ENCODE measurements around the gene SCN1B. TPM values are rescaled to one million over a fixed set of nuclear protein-coding genes. Genes with fewer than 3 reads are reported as not detected.

The SCN1B gene
- total RNA-seq, 4 donors from 2014 or later = 8.3 to 15.7 (median 12.8) TPM

DNA sequence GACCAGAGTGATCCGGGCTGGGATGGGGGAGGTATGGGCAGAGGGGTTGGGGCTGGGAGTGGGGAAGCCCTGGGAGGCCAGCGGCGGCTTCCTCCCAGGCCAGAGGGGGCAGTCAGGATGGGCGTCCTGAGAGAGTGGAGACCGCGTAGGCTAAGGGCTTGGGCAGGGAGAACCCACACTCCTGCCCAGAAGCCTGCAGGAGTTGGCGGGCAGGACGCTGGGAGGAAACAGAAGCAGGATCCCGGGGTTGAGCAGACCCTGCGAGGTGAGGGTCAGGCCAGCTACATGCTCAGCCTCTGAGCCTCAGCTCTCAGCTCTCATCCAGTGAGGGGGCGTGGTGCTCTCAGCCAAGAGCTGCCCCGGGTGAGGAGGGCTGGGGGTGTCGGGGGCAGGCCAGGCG, 7.8 kb upstream of the SCN1B start:
- Histone ChIP-seq H3K27ac (replicated peaks in 1 of 4) (no peak overlapping the region), H3K36me3 (peaks cover 67 to 100% (median 99%) of the 10 kb centered on the region in 4 donors), H3K27me3 (no peaks in the 10 kb centered on the region), H3K4me3 (no peak overlapping the region), H3K9me3 (no peaks in the 10 kb centered on the region), H3K4me1 (no peaks in the 10 kb centered on the region)
- no peak for TF ChIP-seq POLR2A (IDR thresholded peaks at IDR 0.05; ENCODE audit: low read depth)
- no peak for TF ChIP-seq POLR2AphosphoS5 (IDR thresholded peaks at IDR 0.05)
- no peak for TF ChIP-seq EP300 (IDR thresholded peaks at IDR 0.05)
- TF ChIP-seq, protein P1, sequence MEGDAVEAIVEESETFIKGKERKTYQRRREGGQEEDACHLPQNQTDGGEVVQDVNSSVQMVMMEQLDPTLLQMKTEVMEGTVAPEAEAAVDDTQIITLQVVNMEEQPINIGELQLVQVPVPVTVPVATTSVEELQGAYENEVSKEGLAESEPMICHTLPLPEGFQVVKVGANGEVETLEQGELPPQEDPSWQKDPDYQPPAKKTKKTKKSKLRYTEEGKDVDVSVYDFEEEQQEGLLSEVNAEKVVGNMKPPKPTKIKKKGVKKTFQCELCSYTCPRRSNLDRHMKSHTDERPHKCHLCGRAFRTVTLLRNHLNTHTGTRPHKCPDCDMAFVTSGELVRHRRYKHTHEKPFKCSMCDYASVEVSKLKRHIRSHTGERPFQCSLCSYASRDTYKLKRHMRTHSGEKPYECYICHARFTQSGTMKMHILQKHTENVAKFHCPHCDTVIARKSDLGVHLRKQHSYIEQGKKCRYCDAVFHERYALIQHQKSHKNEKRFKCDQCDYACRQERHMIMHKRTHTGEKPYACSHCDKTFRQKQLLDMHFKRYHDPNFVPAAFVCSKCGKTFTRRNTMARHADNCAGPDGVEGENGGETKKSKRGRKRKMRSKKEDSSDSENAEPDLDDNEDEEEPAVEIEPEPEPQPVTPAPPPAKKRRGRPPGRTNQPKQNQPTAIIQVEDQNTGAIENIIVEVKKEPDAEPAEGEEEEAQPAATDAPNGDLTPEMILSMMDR (IDR thresholded peaks at IDR 0.05) = no peak
- no peak for DNase-seq (ENCODE audit: extremely low spot score)
- WGBS = 81% methylated on average over 11 of the region's 14 CpGs
- intact Hi-C loops (cut with DNase I) = no loop called here

DNA sequence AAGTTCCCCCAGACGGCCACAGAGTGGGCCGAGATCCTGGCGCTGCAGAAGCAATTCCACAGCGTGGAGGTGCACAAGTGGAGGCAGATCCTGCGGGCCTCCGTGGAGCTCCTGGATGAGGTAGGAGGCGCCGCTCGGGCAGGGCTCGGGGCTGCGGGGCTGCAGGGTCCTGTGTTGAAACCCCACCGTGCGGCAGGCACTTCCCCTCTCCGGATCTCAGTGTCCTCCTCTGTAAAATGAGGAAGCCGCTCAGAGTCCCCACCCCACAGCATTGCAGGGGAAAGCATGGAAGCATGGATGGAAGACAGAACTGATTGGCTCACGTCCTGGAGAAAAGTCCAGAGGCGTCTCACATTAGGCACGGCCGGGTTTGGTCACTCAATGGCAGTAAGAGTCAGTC, 6.8 kb upstream of the SCN1B start:
- WGBS = 74% methylated on average over 6 of the region's 19 CpGs
- peaks cover 61 to 99% (median 96%) of the 10 kb centered on the region in 4 donors for H3K36me3 ChIP-seq
- DNase-seq (ENCODE audit: extremely low spot score) = no peak

GRCh38 chr19:35024095-35024494, 6.2 kb upstream of the SCN1B start:
- H3K4me3 ChIP-seq = no peak overlapping the region
- 70% methylated on average over 4 of the region's 6 CpGs for WGBS
- H3K27me3 ChIP-seq = no peaks in the 10 kb centered on the region
- intact Hi-C loops (cut with DNase I) = no loop called here
- no peak overlapping the region for H3K27ac ChIP-seq (replicated peaks in 1 of 4)
- H3K4me1 ChIP-seq = no peaks in the 10 kb centered on the region
- DNase-seq (ENCODE audit: extremely low spot score) = no peak
- no peaks in the 10 kb centered on the region for H3K9me3 ChIP-seq
- TF ChIP-seq POLR2A (IDR thresholded peaks at IDR 0.05; ENCODE audit: low read depth) (no peak), POLR2AphosphoS5 (IDR thresholded peaks at IDR 0.05) (peak in 1 of 2 donors; percentile 12), EP300 (IDR thresholded peaks at IDR 0.05) (no peak)
- TF ChIP-seq, protein P1 (IDR thresholded peaks at IDR 0.05) = no peak
- H3K36me3 ChIP-seq = peaks cover 54 to 92% (median 89%) of the 10 kb centered on the region in 4 donors

More for the DNA sequence above, 6.8 kb upstream of the SCN1B start:
- intact Hi-C loops (cut with DNase I) = no loop called here
- H3K4me3 ChIP-seq = no peak overlapping the region
- TF ChIP-seq EP300 (IDR thresholded peaks at IDR 0.05) (no peak), POLR2AphosphoS5 (IDR thresholded peaks at IDR 0.05) (no peak), POLR2A (IDR thresholded peaks at IDR 0.05; ENCODE audit: low read depth) (no peak)
- TF ChIP-seq, protein P1 (IDR thresholded peaks at IDR 0.05) = no peak
- no peak overlapping the region for H3K27ac ChIP-seq (replicated peaks in 1 of 4)
- no peaks in the 10 kb centered on the region for H3K4me1 ChIP-seq
- no peaks in the 10 kb centered on the region for H3K27me3 ChIP-seq
- no peaks in the 10 kb centered on the region for H3K9me3 ChIP-seq

DNA sequence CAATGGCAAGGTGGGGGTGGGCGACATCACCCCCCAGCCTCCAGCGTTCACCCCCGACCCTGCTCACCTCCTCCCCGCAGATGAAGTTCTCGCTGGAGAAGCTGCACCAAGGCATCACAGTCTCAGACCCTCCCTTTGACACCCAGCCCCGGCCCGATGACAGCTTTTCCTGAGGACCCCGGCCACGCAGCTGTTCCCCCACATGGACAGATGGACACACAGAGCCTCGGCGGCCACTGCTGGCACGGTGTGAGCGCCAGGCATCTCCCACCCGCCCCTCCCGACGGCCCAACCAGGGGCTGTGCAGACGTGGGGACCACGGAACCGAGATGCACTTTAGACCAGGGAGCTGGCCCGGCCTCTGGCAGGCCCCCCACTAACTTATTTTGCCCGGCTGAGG, 4.3 kb upstream of the SCN1B start:
- no peak overlapping the region for H3K4me3 ChIP-seq
- no peak overlapping the region for H3K27ac ChIP-seq (replicated peaks in 1 of 4)
- DNase-seq (ENCODE audit: extremely low spot score) = no peak
- no peaks in the 10 kb centered on the region for H3K27me3 ChIP-seq
- H3K36me3 ChIP-seq = peaks cover 37 to 73% (median 70%) of the 10 kb centered on the region in 4 donors
- H3K9me3 ChIP-seq = no peaks in the 10 kb centered on the region
- intact Hi-C loops (cut with DNase I) = no loop called here
- H3K4me1 ChIP-seq = peaks cover 9 to 14% (median 10%) of the 10 kb centered on the region in 4 donors
- TF ChIP-seq EP300 (IDR thresholded peaks at IDR 0.05) = no peak
- TF ChIP-seq POLR2AphosphoS5 (IDR thresholded peaks at IDR 0.05) = no peak
- TF ChIP-seq, protein P1 (IDR thresholded peaks at IDR 0.05) = no peak
- no peak for TF ChIP-seq POLR2A (IDR thresholded peaks at IDR 0.05; ENCODE audit: low read depth)
- 75% methylated on average over 4 of the region's 21 CpGs for WGBS

DNA sequence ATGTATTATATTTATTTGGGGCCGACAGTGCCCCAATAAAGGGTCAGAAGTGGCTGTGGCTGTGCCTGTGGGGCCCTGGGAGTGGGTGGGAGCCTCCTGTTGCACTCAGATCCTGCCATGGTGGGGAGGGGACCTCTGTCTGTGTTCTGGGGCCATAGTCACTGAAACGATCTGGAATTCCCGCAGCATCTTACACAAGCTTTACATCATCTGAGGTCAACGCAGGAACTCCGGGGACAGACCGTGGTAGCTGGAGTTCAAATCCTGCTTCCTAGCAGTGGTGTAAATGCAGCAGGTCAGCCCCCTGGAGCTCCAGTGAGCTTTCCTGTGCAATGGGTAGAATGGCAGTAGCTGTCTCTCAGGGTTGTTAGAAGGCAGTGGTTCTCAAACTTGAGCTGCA, 3.9 kb upstream of the SCN1B start:
- 84% methylated on average over 6 of the region's 6 CpGs for WGBS
- peaks cover 13 to 18% (median 15%) of the 10 kb centered on the region in 4 donors for H3K4me1 ChIP-seq
- H3K36me3 ChIP-seq = peaks cover 33 to 69% (median 66%) of the 10 kb centered on the region in 4 donors
- intact Hi-C loops (cut with DNase I) = no loop called here
- TF ChIP-seq POLR2AphosphoS5 (IDR thresholded peaks at IDR 0.05) (no peak), EP300 (IDR thresholded peaks at IDR 0.05) (no peak), POLR2A (IDR thresholded peaks at IDR 0.05; ENCODE audit: low read depth) (no peak)
- TF ChIP-seq, protein P1 (IDR thresholded peaks at IDR 0.05) = no peak
- no peak overlapping the region for H3K27ac ChIP-seq (replicated peaks in 1 of 4)
- H3K9me3 ChIP-seq = no peaks in the 10 kb centered on the region
- H3K27me3 ChIP-seq = no peaks in the 10 kb centered on the region
- H3K4me3 ChIP-seq = no peak overlapping the region
- no peak for DNase-seq (ENCODE audit: extremely low spot score)
